GM21381 (cell line): ENCODE results near the gene NECTIN4.

ENCODE experiments used
- ATAC-seq: cut with Tn5 transposase; IDR thresholded peaks from one replicate; pipeline ENCODE4 v1.9.1; 2021; ENCODE audit warnings: mild to moderate bottlenecking, moderate library complexity; ENCODE audit not compliant: unreplicated experiment

The NECTIN4 gene

DNA sequence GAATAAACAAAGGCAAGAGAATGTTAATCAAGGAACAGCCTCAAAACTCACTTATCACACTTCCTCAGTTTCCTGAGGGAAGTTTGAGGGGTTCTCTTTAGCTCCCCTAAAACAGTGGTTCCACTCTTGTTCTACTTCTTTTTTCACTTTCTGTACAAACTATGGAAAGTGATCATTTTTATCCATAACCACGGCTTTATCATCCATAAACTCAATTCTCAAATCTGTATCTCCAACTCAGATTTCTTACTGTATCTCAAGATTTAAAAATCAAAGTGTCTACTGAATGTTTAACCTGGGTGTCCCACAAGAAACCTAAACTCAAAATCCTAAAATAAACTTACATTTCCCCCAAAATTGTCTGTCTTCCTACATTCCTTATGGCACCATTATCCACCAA lies 24.6 kb upstream of the NECTIN4 start:
- ATAC-seq, result no peak

DNA sequence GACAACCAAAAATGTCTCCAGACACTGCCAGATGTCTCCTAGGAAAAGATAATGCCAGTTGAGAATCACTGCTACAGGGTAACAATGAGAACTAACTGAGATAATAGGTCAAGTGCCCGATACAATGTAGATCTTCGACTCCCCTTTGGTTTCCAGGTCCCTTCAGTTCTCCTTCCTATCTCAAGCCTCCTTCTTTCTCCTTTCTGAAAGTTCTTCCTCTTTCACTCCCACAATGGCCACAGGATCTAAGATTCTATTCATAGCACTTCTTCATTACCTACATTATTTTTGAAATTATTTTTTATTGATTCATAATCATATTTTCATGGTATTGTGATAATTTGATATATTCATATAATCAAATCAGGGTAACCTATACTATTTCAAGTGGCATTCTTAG lies 22.2 kb upstream of the NECTIN4 start:
- ATAC-seq, result no peak

DNA sequence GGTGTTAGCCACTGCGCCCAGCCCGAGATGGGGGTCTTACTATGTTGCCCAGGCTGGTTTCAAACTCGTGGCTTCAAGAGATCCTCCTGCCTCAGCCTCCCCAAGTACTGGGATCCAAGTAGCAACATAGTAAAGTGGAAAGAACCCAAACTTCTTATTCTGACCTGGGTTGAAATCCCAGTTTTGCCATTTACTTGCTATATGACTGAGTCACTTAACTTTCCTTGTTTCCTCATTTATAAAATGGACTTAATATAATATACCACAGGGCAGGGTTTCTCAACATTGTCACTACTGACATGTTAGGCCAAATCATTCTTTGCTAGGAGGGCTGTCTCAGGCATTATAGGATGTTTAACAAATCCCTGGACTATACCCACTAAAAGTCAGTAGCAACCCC lies 21.8 kb upstream of the NECTIN4 start:
- no peak for ATAC-seq

DNA sequence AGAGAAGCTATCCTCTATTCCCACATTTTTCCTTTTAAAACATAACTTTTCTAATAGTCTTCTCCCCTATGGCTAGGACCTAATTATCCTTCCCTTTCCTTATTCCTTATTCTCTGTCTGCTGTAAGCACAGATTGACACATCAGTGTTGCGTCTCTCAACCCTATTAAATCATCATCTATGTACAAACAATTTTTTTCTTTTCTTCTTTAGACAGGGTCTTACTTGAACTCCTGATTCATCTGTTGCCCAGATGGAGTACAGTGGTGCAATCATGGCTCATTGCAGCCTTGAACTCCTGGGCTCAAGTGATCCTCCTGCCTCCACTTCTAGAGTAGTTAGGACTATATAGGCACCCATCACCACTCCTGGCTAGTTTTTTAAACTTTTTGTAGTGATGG lies 17.1 kb upstream of the NECTIN4 start:
- ATAC-seq, result no peak

DNA sequence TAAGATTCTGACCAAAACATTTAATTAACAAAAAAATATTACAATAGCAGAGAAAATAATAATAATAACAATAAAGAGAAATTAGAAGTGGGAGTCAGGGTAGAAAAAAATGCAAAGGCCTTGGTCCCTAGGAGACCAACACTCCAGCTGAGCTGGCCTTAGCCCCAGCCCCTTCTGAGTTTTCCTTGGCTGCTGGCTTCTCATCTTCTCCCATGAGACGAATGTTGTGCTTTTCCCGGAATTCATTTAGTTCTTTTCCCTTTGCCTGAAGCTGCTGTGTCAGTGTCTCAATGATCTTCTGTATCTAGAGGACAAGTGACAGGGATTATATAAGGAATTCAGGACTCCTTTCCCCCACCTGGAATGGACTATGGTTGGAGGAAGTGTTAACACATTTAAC lies 11.2 kb upstream of the NECTIN4 start:
- no peak for ATAC-seq

DNA sequence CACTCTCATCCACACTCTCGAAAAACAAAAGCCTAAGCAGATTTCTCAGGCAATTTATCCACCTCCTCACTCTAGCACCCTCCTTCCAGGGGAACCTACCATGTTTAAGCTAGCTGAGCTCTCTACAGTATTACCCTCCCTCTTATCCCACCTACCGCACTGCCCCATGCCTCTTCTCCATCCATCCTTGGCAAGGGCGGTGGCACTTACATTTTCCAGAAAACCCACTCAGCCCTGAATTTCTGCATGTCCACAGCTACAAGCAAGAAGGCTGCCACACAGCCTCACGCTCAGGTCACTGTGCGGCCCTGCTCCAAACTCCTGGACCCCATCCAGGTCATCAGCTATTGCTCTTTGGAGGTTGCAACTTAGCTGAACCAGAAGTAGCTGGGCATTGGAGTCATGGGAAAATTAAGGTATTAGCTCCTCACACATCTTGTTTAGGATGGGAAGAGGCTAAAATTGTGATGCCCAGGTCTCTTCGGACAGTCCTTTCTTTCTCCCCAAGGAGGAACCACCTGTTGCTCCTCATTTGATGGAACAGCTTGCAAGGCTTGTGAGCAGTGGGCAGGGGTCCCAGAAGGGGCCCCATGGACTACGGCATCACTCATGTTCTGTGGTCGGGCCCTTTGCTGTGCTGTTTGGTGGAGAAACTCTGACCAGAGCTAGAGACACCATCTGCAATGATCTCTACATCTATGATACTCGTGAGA lies 9.9 kb upstream of the NECTIN4 start:
- ATAC-seq, result no peak

DNA sequence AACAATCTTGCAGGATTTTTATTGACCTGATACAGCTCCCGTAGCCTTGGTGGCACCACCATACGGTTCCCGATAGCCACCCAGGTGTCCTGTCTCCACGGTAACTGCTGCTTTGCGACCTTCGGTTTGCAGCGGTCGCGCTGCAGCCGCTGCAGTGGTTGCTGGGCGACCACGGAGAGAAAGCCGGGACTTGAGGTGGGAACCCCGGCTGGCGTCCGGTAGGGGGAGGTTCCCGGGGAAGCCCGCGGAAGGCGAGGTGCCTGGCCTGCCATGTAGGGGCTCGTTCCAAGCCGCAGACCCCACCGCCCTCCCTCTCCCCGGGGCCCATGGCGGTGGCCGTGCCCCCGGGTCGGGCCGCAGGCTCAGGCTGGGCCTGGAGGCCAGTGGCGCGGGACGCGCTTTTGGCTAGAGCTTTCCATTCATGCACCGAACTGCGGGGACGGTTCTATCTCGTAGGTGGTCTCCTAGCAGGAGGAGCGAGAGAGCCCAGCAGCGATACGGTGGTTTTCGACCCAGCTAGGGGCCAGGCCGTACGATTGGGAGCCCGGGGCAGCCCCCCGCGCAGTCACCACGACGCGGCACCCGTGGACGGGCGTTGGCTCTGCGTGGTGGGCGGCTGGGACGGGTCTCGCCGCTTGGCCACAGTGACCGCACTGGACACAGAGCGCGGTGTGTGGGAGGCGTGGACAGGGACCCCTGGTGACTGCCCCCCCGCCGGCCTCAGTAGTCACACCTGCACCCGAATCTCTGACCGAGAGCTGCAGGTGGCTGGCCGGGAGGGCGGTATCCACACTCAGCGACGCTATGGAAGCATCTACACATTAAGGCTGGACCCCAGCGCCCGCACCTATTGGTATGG lies 9.1 kb upstream of the NECTIN4 start, which contains the start of gene KLHDC9:
TSS of gene KLHDC9 (plus strand) at position 152 of the 859 bp plus-strand sequence. CDS start at position 327, 175 bp downstream.
- ATAC-seq, result peak; percentile 71

DNA sequence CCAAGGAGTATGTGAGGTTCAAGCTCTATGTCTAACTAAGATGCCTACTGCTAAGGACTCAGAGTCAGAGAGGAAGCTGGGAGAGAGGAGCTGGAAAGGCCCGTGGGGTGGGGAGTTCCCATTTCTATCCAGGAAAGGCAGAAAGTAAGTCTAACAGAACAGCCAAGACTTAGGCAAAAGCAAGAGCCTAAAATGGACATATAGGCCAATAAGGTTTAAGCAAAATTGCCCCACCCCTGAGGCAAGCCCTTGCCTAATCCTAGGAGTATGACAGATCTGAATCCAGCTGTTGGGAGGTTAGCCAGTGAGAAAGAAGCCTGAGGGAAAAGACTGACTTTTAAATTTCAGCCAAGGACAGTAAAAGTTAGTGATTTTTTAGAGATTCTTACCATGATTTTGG lies 7.2 kb upstream of the NECTIN4 start:
- no peak for ATAC-seq

DNA sequence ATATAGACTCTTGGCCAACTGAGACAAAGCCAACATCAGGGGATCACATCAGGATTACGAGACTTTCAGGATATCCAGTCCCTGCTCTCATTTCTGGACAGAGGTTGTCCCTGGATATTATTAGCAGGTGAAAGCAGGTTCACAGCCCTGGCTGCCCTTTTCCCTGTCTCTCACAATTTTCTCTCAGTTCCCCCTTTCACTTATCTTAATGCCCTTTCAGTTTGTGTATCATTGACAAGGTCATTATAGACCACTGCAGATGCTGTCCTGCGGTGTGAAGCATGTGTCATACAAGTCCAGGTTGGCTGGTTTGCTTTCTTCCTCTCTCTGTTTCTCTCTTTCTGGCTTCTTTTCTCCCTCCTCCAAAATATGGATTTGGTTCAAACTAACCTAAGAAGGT lies 6.7 kb upstream of the NECTIN4 start:
- ATAC-seq, result peak; percentile 40

DNA sequence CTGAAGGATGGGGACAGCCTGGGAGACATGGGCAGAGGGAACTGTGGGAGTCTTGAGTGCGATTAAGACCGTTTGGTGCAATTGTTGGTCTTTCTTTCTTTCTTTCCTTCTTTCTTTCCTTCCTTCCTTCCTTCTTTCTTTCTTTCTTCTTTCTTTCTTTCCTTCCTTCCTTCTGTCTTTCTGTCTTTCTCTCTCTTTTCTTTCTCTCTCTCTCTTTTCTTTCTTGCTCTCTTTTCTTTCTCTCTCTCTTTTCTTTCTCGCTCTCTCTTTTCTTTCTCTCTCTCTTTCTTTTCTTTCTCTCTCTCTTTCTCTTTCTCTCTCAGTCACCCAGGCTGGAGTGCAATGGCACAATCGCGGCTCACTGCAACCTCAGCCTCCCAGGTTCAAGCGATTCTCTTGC lies 5.9 kb upstream of the NECTIN4 start:
- no peak for ATAC-seq

DNA sequence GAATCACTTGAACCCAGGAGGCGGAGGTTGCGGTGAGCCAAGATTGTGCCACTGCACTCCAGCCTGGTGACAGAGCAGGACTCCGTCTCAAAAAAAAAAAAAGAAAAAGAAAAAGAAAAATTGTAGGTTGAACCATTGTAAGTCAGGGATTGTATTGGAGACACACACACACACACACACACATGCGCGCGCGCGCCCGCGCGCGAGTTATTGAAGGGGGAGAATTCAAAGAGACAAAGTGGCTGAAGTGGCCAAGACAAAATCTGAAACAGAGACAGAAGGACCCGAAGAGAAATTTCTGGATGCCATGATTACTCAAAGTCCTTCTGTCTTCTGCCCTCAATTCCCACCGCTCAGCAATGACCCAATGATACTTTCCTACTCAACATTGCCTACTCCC lies 5.1 kb upstream of the NECTIN4 start:
- ATAC-seq, result no peak

DNA sequence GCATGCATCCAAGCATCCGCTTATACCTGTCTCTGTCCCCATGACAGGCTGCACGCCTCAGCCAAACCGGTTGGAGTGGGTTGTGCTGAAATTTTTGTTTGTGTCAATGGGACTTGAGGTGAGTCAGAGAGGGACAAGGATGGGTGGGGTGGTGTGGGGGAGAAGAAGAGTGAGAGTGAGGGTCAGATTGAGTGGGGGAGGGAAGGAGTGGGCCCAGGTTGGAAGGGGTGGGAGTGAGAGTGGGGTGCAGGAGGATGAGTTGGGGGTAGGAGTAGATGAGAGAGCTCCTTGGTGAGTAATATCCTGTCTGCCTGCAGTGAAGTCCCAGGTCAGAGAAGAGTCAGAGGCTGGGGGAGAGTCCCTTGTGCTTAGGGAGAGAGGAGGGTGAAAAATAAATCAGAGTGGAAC lies 3.3 kb upstream of the NECTIN4 start:
- ATAC-seq, result no peak

DNA sequence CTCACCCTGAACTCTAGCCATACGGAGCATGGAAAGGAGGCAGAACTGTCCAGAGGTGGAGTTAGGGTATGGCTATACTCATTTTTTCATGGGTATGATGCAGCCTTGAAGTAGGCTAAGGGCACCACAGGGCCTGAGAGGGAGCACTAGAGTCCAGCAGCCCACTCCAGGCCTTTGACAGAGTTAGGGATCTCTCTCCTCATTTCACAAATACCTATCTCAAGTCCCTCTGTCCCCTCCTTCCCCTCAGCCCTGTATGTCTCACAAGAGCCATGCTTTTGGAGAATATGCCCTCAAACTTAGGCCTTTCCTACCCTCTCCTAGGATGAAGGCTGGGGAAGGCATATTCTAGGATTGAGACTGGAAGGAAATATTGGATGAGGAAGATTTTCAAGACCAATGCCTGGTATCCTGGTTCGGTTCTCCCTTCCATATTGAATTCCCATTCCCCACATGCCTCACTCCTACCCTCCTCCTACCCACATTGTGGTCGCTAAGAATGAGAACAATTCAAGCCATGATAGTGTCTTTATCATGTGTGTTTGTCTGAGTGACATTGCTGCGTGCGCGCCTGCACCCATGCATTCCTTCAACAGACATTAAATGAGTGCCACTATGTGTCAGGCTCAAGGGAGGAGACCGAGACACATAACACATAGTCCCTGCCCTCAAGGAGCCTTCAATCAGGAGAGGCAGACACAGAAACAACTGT lies 2.6 kb upstream of the NECTIN4 start:
- ATAC-seq, result no peak

DNA sequence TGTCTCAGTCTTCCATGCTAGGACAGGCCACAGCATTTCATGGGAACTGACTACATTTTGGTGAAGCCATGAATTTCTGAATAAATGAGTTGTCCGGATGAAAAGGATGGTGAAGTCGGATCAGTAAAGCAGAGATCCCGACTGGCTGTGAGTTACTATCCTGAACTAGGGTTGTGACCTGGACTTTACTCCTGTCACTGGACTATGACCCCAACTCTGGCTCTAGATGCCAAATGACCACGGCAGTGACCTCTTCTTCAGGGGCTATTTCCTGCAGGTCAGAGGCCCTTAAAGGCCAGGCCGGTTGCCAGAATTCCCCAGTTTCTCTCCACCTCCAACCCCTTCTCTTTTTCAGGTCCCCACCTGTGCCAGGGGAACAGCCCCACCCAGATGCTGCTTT lies 1.7 kb upstream of the NECTIN4 start:
- no peak for ATAC-seq

DNA sequence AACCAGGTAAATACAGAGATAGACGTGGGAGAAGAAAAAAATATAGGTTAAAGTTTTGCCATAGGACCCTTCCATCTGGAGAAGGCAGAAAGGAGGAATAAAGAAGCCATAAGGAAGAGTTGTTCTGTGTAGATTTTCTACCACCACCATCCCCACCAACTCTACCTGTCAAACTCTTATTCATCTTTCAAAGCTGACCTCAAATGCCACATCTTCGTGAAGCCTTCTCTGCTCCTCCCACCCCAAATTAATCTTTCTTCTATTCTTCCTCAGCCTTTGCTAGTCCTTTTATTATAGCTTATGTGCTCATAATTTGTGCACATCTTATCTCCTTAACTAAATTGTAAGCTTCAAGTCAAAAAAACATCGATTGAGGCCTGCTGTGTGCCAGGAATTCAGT lies 1.3 kb upstream of the NECTIN4 start:
- no peak for ATAC-seq

DNA sequence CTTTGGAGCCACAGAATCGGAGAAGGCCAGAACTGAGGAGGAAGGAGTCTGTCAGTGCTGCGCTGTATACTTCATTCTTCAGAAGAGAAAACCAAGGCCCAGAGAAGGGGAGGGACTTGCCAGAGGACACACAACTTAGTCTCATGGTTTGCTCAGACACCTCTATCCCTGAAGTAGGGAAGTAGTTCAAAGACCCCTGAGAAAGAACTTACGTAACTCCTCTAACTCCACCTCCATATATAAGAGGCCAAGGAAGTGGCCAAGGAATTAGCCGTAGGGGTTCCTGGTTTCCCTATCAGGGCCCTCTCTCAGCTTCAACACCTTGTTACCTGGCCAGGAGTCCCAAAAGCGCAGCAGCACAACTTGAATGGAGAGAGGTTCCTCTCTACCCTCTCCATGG lies 580 bp upstream of the NECTIN4 start:
- no peak for ATAC-seq

DNA sequence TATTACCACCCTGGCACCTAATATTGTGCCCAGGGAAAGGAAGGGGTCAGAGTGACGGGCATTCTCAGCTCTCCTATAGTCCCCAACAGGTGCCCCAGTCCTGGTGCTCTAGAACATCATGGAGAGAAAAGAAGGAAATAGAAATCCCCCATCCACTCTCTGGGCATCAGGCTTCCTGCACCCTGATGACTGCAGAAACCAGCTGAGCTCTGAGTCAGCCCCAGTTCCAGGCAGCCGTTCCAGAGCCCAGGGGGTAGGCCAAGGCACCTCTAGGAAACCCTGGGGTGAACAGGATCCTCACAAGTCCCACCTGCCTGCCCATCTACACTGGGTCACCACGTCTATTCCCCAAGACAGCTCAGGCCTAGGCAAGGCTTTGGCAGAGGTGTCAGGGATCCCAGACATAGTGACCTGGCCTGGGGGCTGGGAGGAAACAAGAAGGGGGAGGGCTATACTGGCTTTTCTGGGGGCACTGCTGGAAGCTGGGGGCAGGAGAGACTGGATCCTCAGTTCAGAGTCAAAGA lies 709 bp downstream of the NECTIN4 start:
- no peak for ATAC-seq

DNA sequence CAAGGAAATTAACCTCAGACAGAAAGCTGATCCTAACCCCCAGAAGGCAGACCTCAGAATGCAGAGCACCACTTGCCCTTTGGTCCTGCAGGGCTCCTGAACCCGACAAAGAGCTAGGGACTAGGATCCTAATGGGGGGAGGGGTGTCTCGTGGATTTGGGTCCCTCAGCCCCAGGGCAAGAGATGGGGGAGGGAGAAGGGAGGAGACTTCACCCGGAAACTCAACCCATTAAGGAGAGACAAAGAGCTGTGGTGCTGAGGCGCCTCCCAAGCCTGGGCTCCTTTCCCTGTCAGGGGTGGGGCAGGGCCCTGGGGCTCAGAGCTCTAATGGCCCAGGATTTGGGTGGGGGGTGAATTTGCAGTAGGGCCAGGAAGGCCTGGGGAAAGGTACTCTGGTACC lies 2.9 kb downstream of the NECTIN4 start:
- ATAC-seq, result no peak

DNA sequence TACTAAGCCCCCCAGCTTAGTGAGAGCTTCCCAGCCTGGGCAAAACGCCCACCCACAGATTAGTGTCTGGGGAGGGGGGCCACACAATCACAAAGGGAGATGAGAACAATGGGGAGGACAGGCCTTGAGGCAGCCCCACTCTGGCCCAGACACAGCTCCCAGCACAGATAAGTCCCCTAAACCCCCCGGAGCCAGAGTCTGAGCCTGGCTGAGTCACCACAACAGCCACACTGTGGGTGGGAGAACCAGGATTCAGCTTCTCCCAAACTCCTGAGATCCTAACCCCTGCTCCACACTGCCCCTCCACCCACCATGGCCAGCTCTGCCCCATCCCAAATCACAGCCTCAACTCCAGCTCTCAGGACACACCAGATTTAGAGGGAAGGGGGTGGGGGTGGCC lies 4.2 kb downstream of the NECTIN4 start:
- ATAC-seq, result no peak

DNA sequence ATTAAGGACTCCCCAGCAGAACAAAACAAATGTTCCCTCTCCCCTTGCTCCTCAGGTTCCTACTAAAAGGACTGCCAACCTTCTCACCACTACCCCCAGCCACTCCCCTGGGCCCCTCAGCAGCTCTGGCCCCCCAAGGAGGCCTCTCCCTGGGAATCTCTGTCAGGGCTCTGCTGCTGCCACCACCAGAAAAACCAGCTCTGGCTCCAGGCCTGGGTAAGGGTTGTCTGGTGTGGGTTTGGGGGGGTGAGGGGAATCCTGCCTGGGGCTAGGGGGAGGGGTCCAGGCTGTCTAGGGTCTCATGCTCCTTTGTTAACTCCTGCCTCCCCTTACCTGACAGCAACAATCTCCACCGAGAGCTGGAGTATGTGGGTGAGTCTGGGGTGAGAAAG lies 4.8 kb downstream of the NECTIN4 start:
- ATAC-seq, result no peak

DNA sequence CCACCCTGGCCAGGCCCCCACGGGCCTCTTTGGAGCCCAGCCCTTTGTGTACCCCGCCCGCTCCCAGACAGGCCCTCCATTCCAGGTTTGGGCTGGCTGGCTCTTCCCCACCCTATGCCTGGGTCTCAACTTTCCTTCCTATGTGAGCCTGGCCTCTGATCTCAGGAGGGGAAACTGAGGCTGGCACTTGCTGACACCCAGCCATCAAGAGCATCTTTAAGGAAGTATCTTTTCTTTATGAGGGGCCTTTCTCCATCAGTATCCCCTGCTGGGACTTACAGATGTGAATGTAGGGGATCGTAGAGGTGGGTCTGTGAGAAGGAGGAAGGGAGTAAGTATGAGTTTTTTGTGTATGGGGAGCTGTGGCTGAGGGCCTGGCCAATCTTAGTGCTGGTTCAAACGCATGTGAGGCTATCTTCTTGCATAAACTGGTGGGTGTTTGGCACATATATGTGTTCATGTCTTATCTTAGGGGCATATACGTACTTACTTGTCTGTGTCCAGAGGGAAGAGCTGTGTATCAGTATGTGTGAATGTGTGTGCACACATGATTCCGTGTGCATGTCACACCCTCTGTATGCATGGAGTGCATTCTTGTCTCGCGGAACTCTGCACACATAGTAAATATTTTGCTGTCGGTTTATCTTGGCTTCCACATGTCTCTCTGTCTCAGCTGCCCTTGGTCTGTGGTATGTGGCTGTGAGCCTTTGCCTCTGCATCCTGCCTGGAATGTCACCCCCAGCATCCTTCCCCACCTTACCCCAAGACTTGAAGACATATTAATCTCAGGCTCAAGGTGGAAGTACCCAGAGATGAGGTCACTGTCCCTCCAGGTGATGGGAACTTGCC lies 5.4 kb downstream of the NECTIN4 start:
- ATAC-seq, result no peak
